ENCODE results near the gene S100A7A.

DNA sequence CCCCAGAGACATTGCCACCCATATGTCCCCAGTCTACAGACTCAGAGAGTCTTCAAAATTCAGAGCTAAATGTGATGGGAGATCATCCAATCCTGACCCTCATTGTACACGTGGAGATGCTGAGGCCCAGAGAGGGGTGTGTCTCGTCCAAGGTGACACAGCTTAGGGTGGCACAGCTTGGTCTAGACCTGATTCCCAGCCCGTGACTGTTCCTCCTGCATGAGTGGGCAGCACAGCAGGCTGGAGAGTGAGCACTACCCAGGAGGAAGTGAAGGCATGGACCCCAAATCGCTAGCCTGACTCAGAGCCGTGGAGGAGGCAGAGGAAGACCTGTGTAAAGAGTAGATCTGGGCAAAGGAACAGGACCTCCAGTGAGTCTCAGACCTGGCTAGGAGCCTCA is 27.8 kb downstream of the S100A7A start:
- TF ChIP-seq, protein P1, sequence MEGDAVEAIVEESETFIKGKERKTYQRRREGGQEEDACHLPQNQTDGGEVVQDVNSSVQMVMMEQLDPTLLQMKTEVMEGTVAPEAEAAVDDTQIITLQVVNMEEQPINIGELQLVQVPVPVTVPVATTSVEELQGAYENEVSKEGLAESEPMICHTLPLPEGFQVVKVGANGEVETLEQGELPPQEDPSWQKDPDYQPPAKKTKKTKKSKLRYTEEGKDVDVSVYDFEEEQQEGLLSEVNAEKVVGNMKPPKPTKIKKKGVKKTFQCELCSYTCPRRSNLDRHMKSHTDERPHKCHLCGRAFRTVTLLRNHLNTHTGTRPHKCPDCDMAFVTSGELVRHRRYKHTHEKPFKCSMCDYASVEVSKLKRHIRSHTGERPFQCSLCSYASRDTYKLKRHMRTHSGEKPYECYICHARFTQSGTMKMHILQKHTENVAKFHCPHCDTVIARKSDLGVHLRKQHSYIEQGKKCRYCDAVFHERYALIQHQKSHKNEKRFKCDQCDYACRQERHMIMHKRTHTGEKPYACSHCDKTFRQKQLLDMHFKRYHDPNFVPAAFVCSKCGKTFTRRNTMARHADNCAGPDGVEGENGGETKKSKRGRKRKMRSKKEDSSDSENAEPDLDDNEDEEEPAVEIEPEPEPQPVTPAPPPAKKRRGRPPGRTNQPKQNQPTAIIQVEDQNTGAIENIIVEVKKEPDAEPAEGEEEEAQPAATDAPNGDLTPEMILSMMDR (IDR thresholded peaks at IDR 0.05) = no peak
- TF ChIP-seq POLR2A (IDR thresholded peaks at IDR 0.05) = no peak
